NCI-H1105 (cell line): ENCODE measurements around the gene PHLDB2.

Experiments used
- DNase-seq: peaks from one replicate; lab custom pipeline; 2025; lab: John Stamatoyannopoulos, UW

The PHLDB2 gene

GRCh38 chr3:111965484-111965883, 106.4 kb downstream of the PHLDB2 start:
- no peak for DNase-seq

GRCh38 chr3:111967068-111967467, 108.0 kb downstream of the PHLDB2 start:
- DNase-seq = no peak

- peak; percentile 67 for DNase-seq
Observed at GRCh38 chr3:111967651-111968274, 108.7 kb downstream of the PHLDB2 start.

- no peak for DNase-seq
Observed at GRCh38 chr3:111968319-111969054, 109.4 kb downstream of the PHLDB2 start.

- no peak for DNase-seq
Observed at GRCh38 chr3:111970376-111970775, 111.3 kb downstream of the PHLDB2 start.

- DNase-seq = no peak
Observed at GRCh38 chr3:111971533-111972130, 112.6 kb downstream of the PHLDB2 start.

GRCh38 chr3:111972891-111973290, 113.8 kb downstream of the PHLDB2 start:
- DNase-seq = no peak

- DNase-seq = no peak
Observed at GRCh38 chr3:111975131-111975530, 116.1 kb downstream of the PHLDB2 start.

GRCh38 chr3:111976254-111976653, 117.2 kb downstream of the PHLDB2 start:
- no peak for DNase-seq

- peak; percentile 97 for DNase-seq
Observed at GRCh38 chr3:111978583-111979433, 119.7 kb downstream of the PHLDB2 start, which contains the start of gene ABHD10. Gene ABHD10, plus strand, starts transcription at chr3:111979026. Its CDS starts 36 bp downstream, at chr3:111979062.

- no peak for DNase-seq
Observed at GRCh38 chr3:111979434-111980038, 120.5 kb downstream of the PHLDB2 start.

GRCh38 chr3:111980716-111981456, 121.8 kb downstream of the PHLDB2 start:
- no peak for DNase-seq

- no peak for DNase-seq
Observed at GRCh38 chr3:111981457-111981763, 122.3 kb downstream of the PHLDB2 start.

- no peak for DNase-seq
Observed at GRCh38 chr3:111984636-111985298, 125.7 kb downstream of the PHLDB2 start.

- DNase-seq = no peak
Observed at GRCh38 chr3:111986800-111987199, 127.7 kb downstream of the PHLDB2 start.

GRCh38 chr3:111989061-111989678, 130.1 kb downstream of the PHLDB2 start:
- DNase-seq = peak; percentile 60

- no peak for DNase-seq
Observed at GRCh38 chr3:111993038-111993437, 134.0 kb downstream of the PHLDB2 start.

- DNase-seq = peak; percentile 87
Observed at GRCh38 chr3:111998636-111999483, 139.8 kb downstream of the PHLDB2 start, which contains the start of gene TAGLN3. Gene TAGLN3, plus strand, starts transcription at chr3:111998922. Its CDS starts 501 bp downstream, at chr3:111999423.
